Measurements from ENCODE around the gene MTERF1.
"Not testable (repeated sequence)": the region's sequence is repeated elsewhere in the genome, so short reads cannot be mapped to it uniquely, and the experiment has no call there.

MTERF1 gene, protein sequence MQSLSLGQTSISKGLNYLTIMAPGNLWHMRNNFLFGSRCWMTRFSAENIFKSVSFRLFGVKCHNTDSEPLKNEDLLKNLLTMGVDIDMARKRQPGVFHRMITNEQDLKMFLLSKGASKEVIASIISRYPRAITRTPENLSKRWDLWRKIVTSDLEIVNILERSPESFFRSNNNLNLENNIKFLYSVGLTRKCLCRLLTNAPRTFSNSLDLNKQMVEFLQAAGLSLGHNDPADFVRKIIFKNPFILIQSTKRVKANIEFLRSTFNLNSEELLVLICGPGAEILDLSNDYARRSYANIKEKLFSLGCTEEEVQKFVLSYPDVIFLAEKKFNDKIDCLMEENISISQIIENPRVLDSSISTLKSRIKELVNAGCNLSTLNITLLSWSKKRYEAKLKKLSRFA

DNA sequence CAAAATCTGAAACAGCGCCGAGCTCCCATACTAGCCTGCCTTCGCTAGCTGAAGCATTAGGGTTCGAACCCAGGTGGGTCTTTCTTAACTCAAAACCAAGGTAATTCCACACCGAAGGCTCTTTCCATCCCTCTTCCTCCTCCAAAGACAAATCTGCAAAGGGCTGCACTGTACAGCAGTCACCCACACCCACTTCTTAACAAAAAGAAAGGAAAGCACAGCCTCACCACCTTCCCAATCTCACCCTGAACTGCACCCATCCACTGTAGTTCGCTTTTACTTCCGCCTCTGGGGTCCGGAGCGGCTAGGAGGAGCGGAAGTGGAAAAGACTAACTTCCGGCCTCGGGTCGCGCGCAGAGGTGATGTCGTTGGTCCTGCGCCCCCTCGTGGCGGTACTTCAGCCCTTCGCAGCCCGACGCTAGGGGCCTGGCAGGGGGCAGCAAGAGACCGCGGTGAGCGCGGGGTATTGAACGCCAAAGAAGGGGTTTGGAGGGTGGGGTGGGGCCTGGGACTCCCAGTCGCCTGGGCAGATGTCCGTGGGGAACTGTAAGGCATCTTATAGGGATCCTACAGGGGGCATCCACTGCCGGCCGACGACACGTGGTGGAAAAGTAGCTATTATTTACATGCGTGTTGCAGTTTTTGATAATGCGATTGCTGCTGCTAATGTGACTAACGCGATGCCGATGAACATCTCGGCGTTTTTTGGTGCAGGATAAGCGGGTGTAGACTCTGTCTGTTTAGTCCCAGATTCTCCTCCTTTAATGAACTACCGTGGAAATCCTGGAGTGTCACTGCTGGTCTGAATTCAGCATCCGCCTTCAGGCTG lies at the start of gene MTERF1:
Gene MTERF1, minus strand, starts transcription at position 290 of the 829 bp plus-strand sequence. CDS start 619 bp downstream, outside the sequence.
- DNase-seq (ENCODE audit: extremely low read depth in 1 of 2, low read depth in 1 of 2) = peak; percentile 81 to 90

DNA sequence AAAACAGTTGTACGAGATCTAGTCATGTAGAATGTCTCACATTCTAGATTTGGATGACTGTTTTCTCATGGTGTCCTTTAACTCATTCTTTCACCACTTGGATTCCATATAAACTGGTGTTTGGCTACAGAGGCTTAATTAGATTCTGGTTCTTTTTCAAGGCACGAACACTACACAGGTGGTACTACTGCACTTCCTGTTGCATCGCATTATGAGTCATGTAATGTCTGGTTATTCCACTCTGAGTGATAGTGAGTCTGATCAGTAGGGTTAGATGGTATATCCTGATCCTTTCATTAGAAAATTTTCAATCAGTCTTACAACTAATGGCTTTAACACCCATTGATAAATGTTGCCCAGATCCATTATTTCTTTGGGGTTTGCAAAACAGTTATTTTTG lies 49.0 kb upstream of the MTERF1 start:
- DNase-seq (ENCODE audit: extremely low read depth in 1 of 2, low read depth in 1 of 2) = no peak

DNA sequence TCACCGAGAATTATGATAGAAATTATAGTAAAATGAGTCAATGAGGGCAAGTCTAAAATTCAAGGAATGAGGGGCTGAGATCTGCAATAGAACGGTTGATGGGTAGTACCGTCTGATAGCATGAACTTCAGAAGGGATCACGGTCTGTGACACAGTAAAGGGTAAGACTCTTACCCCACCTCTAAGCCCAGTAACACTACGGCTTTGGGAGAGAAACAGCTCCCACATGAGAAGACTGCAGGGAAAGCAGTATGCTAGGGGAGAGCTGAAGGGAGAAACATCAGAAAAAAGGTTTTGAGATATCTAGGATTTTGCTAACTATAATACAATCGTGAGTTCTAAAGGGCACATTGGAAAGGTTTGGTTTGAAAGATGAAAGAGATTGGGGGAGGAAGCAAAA lies 47.4 kb upstream of the MTERF1 start:
- DNase-seq (ENCODE audit: extremely low read depth in 1 of 2, low read depth in 1 of 2) = no peak

DNA sequence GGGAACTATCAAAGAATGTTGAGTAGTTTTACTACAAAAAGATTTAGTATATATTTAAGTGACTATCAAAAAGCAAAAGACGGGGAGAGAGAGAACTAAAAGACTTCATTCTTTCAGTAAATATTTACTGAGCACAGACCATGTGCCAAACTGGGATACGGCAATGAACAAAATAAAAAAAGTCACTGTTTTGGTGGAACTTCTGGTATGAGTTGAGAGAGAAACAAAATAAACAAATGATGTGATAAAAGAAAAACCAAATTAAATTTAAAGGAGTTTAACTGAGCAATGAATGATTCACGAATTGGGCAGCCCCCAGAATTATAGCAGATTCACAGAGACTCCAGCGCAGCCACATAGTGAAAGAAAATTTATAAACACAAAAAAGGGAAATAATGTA lies 42.4 kb upstream of the MTERF1 start:
- no peak for DNase-seq (ENCODE audit: extremely low read depth in 1 of 2, low read depth in 1 of 2)

DNA sequence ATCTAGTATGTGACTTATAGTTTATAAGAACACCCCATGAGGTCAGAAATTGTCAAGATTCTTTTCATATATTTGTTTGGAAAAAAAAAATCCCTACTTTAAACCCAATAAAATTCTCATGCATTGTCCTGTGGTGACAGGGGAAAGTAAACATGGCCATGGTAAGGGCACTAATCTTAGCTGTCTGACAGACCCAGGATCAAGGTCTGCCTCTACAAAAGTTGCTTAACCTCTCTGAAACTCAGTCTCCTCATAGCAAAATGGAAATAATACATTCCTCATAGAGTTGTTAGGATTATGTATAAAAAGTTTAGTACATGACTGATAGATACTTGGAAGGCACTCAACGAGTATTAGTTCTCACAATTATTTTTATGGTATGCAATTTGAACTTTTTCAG lies 37.9 kb upstream of the MTERF1 start:
- DNase-seq (ENCODE audit: extremely low read depth in 1 of 2, low read depth in 1 of 2) = no peak

DNA sequence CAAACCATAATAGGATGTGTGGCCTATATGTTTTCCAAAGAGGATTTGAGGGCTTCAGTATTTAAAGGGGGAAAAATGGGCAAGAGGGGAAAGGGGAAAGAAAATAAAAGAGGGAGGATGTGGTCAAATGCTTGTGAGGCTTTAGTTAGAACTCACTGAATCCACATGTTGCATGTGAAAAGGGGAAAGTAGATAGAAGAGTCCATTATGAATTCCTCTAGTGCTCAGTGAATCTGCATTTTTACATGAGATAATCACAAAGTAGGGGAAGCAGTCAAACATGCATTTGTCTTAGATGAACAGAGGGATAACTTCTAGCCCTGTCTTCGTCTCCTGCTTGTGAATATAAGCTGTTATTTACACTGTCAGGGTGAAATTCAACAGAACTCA lies 35.5 kb upstream of the MTERF1 start:
- DNase-seq (ENCODE audit: extremely low read depth in 1 of 2, low read depth in 1 of 2) = no peak

DNA sequence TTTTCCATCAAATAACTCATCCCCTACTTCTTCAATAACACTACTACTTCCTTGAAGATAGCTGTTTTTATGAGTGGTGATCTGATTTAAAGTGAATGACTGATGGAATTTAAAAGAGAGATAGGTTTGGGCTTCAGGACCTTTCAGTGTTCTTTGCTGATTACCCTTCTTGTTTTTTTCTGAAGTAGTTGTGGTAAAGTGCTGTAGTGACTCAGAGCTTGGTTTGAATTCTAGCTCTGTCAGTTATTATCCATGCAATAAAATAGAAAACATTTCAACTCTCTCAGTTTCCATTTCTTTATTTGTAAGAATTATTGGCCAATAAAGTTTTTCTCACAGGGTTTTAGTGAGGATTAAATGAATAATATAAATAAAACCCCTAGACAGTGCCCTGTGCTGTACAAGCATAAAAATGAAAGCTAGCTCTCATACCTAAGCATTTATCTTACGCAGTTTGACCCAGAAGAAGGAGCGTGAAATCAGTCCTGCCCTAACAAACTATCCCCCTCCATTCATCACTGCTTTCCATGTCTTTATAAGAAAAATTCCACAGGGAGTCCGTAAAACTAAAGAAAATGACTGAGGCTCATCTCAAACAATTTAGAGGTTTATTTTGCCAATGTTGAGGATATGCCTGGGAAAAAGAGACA lies 35.0 kb upstream of the MTERF1 start:
- DNase-seq (ENCODE audit: extremely low read depth in 1 of 2, low read depth in 1 of 2) = no peak

DNA sequence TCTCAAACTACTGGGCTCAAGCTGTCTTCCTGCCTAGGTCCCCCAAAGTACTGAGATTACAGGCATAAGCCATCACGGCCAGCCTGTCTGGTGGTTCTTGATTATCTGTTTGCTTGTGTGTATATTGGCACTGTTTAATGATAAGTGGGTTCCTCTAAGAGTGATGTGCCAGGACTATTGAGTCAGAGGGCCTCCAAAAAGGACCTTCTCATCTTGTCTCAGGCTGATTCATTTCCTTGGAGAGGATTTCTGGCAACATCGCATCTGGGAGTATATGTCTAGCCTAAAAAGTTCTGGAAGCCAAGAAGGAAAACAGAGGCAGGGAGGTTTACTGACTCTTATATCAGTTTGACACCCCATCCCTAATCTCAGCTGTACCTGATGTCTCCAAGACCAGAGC lies 33.1 kb upstream of the MTERF1 start:
- DNase-seq (ENCODE audit: extremely low read depth in 1 of 2, low read depth in 1 of 2) = no peak

DNA sequence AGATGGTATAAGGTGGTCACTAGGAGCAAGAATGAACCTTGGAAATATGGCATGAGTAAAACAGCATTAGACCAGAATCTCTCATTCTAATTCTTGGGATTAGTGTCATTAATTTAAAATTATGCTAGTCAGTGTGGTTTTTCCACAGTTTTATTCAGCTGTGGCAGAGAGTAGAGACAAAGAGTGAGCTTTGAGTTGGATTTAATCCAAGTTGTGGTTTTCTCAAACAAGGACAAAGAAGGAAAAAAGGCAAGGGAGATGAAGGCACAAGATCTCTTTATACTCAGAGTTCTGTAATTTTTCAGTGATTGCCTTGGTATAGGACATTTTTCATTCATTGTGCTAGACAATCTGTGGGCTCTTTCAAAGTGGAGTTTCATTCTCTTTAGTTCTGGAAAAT lies 32.0 kb upstream of the MTERF1 start:
- DNase-seq (ENCODE audit: extremely low read depth in 1 of 2, low read depth in 1 of 2) = no peak

DNA sequence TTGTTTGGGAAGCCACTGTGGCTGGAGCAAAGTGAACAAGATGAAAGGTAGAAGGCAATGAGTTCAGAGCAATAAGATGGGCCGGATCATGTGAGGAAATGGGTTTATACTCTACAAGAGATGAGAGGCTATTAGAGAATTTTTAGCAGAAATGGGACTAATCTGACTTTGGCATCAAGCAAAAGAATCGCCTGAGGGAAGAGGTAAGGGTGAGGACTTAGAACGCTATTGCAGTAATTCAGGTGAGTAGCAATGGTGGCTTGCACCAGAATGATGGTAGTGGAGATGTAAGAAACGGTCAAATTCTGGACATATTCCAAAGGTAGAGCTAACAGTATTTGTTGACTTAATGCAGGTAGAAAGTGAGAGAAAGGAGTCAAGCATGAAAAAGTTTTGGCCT lies 30.6 kb upstream of the MTERF1 start:
- DNase-seq (ENCODE audit: extremely low read depth in 1 of 2, low read depth in 1 of 2) = no peak

DNA sequence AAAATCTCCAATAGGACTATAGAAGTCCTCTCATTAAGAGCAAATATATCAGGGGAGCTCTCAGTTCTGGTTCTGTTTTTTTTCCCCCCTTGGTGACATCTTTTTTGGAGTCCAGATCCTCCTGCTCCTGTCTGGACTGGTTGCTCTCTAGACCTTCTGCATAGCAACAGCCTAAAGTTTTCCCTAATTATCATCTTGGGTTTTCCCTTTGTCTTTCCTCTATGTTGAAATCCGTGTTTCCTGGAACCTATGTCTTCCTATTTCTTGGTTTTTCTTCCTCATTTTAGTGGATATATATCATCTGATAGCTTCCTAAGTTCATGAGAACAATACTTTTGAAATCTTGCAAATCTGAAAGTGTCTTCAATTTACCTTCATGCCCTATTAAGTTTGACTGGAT lies 29.7 kb upstream of the MTERF1 start:
- no peak for DNase-seq (ENCODE audit: extremely low read depth in 1 of 2, low read depth in 1 of 2)

DNA sequence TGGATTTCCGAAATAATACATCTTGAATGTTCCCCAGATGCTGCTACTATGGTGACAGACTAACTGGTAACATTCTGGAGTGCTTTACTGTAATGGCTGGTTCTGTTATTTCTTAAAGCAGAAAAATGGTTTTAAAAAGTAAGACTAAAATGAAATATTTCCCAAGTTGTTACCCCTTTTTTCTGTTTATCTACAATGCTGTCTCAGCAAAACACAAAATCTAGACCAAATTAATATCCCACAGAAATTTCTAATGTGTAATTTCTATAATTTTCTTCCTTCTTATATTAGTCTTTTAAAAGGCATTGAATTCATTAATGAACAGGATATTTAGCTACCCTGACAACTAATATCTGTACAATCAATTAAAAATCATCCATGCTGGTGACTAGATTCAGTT lies 19.1 kb upstream of the MTERF1 start:
- DNase-seq (ENCODE audit: extremely low read depth in 1 of 2, low read depth in 1 of 2) = no peak

DNA sequence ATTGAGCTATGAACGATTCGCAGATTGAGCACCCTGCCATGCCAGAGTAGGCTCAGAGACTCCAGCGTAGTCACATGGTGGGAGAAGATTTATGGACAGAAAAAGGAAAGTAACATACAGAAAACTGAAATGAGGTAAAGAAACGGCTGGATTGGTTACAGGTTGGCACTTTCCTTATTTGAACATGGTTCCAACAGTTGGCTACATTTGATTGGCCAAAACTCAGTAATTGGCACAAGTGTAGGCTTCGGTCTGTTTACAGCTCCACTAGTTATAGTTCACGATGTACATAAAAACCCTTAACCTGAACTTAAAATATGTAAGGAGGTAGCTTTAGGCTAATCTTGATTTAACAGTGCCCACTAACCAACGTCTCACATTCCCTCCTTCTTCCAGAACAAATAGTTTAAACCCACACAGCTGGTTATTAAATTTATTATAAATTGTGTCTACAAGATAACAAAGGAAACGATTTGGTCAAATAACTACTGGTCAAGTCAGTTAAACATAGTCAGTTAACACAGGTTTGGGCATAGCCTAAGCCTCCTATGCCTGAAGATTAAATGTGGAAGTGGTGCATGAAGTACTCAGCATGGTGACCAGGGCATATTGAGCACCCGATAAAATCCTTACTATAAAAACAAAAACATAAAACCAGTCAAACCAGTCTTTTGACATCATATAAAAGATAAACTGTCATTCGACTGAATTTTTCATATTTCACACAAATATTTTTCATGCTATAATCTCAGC lies 17.9 kb upstream of the MTERF1 start:
- no peak for DNase-seq (ENCODE audit: extremely low read depth in 1 of 2, low read depth in 1 of 2)

DNA sequence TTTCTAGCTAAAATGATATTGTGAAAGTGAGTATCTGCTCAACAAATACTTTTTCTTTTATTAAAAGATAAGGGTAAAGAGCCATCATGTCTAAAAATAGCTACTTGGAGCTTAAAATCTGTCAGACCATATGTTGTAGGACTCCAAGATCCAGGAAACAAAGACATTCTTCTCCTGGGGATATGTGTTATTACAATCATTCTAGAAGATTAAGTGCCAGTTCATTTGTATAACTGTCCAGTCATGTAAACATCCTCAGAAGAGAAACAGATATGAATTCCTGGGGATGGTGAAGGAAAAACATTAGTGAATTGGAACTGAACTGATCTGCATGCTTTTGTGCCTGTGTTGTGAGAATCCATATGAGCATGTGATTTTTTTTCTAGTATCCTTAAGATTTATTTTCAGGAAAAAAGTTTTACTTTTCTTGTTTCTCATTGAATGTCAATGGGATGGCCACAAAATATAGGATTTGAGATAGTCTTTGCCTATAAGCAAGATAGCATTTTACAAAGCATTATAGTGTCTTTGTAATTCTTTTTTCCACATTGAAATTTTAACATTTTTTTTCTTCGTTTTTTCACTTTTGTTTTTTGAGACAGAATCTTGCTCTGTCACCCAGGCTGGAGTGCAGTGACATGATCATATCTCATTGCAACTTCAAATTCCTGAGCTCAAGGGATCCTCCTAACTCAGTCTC lies 14.4 kb upstream of the MTERF1 start:
- DNase-seq (ENCODE audit: extremely low read depth in 1 of 2, low read depth in 1 of 2) = no peak

DNA sequence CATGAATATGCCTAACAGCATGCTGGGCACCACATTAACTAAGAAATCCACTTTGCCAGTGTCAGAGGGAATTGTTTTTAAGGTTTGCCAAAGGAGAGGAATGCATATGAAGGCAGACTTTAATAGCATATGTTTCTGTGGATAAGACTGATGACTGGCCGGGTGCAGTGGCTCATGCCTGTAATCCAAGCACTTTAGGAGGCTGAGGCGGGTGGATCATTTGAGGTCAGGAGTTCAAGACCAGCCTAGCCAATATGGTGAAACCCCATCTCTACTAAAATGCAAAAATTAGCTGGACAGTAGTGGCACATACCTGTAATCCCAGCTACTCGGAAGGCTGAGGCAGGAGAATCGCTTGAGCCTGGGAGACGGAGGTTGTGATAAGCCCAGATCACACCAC lies 13.2 kb upstream of the MTERF1 start:
- not testable (repeated sequence) for DNase-seq (ENCODE audit: extremely low read depth in 1 of 2, low read depth in 1 of 2)

DNA sequence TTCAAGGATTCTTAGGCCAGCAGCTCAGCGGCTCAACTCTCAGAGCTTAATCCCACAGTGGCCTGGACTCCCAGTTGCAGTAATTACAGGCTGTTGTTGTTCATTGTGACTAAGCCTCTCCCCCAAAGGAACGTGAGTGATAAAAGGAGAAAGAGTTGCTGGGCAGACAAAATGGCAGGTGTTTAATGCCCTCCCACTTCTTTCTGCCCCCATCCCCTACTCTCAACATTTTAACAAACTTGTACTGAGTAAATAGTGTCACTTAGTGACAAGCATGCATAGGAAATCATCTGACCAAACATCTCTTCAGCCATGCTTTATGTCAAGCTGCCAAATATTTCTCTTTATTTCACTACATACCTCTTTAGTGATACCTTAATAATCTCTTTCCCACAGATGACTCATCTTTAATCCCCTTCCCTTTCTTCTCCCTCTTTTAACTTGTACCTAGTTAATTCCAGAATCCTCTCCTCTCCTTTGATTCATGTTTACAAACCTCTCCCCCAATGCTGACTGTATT lies 12.4 kb upstream of the MTERF1 start:
- DNase-seq (ENCODE audit: extremely low read depth in 1 of 2, low read depth in 1 of 2) = no peak

DNA sequence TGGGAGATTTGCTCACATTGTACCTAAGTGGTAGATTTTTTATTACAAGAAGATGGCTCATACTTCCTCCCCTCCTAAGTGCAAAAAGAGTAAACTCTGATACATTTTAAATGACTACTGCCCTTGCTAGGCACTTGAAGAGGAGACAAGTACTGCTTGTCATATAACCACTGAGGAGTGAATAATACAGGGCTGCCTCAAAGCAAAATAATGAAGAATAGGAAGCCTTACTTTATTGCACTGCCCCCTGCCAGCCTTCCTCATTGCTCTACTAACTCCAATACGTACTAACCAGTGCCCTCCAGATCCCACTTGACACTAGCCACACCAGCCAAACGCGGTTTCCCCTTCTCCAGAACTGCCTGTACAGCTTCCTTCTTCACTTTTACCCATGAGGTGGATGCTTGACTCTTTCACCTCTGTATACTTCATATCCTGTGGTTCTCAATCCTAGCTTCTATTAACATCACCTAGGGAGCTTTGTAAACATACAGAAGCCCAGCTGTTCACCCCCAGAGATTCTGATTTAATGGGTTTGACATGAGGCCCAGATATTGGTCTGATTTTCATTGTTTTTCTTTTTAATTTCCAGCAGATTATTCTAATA lies 11.7 kb upstream of the MTERF1 start:
- DNase-seq (ENCODE audit: extremely low read depth in 1 of 2, low read depth in 1 of 2) = no peak

DNA sequence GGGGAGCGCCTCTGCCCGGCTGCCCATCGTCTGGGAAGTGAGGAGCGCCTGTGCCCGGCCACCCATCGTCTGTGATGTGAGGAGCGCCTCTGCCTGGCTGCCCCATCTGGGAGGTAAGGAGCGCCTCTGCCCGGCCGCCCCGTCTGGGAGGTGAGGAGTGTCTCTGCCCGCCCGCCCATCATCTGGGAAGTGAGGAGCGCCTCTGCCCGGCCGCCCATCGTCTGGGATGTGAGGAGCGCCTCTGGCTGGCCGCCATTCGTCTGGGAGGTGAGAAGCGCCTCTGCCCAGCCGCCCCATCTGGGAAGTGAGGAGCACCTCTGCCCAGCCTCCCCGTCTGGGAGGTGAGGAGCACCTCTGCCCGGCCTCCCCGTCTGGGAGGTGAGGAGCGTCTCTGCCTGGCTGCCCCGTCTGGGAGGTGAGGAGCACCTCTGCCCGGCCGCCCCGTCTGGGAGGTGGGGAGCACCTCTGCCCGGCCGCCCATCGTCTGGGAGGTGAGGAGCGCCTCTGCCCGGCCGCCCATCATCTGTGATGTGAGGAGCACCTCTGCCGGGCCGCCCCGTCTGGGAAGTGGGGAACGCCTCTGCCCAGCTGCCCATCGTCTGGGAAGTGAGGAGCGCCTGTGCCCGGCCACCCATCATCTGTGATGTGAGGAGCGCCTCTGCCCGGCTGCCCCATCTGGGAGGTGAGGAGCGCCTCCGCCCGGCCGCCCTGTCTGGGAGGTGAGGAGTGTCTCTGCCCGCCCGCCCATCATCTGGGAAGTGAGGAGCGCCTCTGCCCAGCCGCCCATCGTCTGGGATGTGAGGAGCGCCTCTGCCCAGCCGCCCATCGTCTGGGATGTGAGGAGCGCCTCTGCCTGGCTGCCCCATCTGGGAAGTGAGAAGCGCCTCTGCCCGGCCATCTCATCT lies 8.0 kb upstream of the MTERF1 start:
- not testable (repeated sequence) for DNase-seq (ENCODE audit: extremely low read depth in 1 of 2, low read depth in 1 of 2)
